Cardiac muscle cell (in vitro differentiated cells and primary cell): Measurements from ENCODE around the gene TIMM13. TPM values are rescaled to one million over a fixed set of nuclear protein-coding genes. Genes with fewer than 3 reads are reported as not detected.

ENCODE experiments used
- DNase-seq, 2 donors: peaks; one replicate each; pipeline versions ENCODE4 v3.0.0 to v3.0.0-alpha.2; 2010 to 2017; ENCODE audit warnings: low read depth in 1 of 2, low spot score in 1 of 2
- H3K27ac ChIP-seq: fragments of 200-600 bp; sonication (generic); 2 replicates; pipeline ENCODE4 v1.5.1; 2016
- H3K27me3 ChIP-seq: fragments of 200-600 bp; sonication (generic); 2 replicates; pipeline ENCODE4 v1.6.0; 2016; ENCODE audit warnings: control low read depth
- H3K36me3 ChIP-seq: fragments of 200-600 bp; sonication (generic); 2 replicates; pipeline ENCODE4 v1.5.1; 2016; ENCODE audit warnings: control low read depth
- H3K4me1 ChIP-seq: fragments of 200-600 bp; sonication (generic); 2 replicates; pipeline ENCODE4 v1.8.1; 2017; ENCODE audit warnings: low read depth, mild to moderate bottlenecking, mixed run types
- H3K4me3 ChIP-seq: fragments of 200-600 bp; sonication (generic); 2 replicates; pipeline ENCODE4 v1.5.1; 2016; ENCODE audit warnings: mild to moderate bottlenecking
- H3K9me3 ChIP-seq: fragments of 200-600 bp; sonication (generic); 2 replicates; pipeline ENCODE4 v1.5.1; 2017; ENCODE audit warnings: low read depth, mild to moderate bottlenecking, control low read depth
- CTCF ChIP-seq: IDR thresholded peaks from 2 replicates; pipeline ENCODE4 v1.5.1; 2012; ENCODE audit warnings: low read depth, mild to moderate bottlenecking, low read length
- polyA plus RNA-seq: library from polyadenylated mRNA; unstranded; fragments of >200 nt; fragmentation: Nextera tagmentation; extraction: Ambion mirVana; gene quantifications from 2 replicates; pipeline ENCODE4 v1.2.1, GENCODE V29; 2016
- total RNA-seq: library from RNA; depleted of rRNA; stranded (reverse); fragments of >200 nt; gene quantifications from 2 replicates; pipeline ENCODE4 v1.2.3, GENCODE V29; 2016

The TIMM13 gene
- total and polyA plus RNA-seq, 2 experiments from 2014 or later: 76.7 to 292 TPM

GRCh38 chr19:2436926-2437325, 9.5 kb upstream of the TIMM13 start:
- H3K27me3 ChIP-seq: no peaks in the 10 kb centered on the region
- H3K4me1 ChIP-seq: no peaks in the 10 kb centered on the region
- H3K27ac ChIP-seq: no peak overlapping the region
- no peak for TF ChIP-seq CTCF
- peaks cover 13% of the 10 kb centered on the region for H3K36me3 ChIP-seq
- no peaks in the 10 kb centered on the region for H3K9me3 ChIP-seq
- H3K4me3 ChIP-seq: no peak overlapping the region
- DNase-seq: no peak

DNA sequence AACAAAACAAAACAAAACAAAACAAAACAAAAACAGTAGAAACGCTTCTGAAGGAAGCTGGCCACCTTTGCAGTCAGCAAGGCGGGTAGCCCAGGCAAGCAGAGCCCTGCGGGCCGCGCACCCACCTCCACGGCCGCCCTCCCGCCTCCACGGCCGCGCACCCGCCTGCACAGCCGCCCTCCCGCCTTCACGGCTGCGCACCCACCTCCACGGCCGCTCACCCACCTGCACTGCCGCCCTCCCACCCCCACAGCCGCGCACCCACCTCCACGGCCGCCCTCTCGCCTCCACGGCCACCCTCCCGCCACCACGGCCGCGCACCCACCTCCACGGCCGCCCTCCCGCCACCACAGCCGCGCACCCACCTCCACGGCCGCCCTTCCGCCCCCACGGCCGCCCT, 9.0 kb upstream of the TIMM13 start:
- no peak overlapping the region for H3K4me3 ChIP-seq
- H3K9me3 ChIP-seq: no peaks in the 10 kb centered on the region
- H3K27ac ChIP-seq: no peak overlapping the region
- no peak for TF ChIP-seq CTCF
- H3K4me1 ChIP-seq: no peaks in the 10 kb centered on the region
- DNase-seq: no peak
- peaks cover 17% of the 10 kb centered on the region for H3K36me3 ChIP-seq
- H3K27me3 ChIP-seq: no peaks in the 10 kb centered on the region

DNA sequence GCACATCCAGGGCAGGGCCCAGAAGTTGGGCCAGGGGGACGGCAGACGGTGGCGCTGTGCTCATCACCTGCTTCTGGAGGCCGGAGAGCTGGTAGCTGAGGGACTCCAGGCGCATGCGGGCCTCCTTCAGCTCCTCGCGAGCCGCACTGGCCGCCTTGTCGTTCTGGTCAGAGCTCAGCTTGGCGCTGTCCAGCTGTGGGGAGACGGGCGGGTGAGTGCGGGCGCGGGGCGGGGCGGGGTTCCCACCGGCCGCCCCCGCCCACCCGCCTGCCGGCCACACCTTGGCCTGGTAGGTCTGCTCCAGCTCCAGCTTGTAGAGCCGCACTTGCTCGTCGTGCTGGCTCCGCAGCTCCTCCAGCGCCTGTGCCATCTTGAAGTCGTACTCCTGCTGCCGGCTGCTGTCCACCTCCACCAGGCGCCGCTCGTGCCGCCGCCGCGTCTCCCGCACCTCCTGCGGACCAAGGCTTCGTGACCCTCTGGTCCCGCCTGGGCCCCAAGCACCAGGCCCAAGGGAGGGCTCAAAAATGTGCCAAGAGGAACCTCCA, 7.4 kb upstream of the TIMM13 start:
- Histone ChIP-seq H3K4me3 (no peak overlapping the region), H3K36me3 (peaks cover 27% of the 10 kb centered on the region), H3K27me3 (no peaks in the 10 kb centered on the region), H3K27ac (no peak overlapping the region), H3K4me1 (no peaks in the 10 kb centered on the region), H3K9me3 (no peaks in the 10 kb centered on the region)
- DNase-seq: no peak
- no peak for TF ChIP-seq CTCF

DNA sequence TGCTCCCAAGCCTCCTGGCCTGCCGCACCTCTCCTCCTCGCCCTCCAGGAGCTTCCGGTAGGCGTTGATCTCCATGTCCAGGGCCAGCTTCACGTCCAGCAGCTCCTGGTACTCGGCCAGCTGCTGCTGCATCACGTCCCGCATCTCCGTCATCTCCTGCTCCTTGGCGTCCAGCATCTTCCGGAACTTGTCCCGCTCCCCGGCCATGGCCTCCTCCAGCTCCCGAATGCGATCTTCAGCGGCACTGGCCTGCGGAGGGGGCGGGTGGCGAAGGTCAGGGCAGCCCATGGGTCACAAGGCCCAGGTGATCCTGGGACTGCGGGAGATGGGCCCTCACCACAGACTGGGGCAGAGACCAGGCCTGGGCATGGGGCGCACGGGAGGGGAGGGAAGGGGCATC, 6.9 kb upstream of the TIMM13 start:
- peaks cover 27% of the 10 kb centered on the region for H3K36me3 ChIP-seq
- no peak overlapping the region for H3K4me3 ChIP-seq

DNA sequence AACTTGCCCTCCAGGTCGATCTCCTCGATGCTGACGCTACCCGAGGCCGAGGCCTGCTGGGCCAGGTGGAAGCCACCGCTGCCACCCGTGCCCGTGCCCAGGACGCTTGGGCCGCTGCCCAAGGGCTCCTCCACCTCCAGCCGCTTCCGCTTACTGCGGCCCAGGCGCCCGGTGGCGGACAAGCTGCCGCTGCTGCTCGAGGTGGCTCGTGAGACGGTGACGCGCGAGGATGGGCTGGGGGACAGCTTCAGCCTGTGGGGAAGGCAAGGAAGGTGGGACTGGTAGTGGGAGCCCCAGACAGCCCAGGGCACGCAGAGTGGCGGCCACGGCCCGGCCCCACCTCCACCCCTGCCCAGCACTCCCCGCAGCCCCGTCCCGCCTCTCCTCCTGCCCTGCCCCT, 6.5 kb upstream of the TIMM13 start:
- no peaks in the 10 kb centered on the region for H3K27me3 ChIP-seq
- H3K36me3 ChIP-seq: peaks cover 27% of the 10 kb centered on the region
- no peak overlapping the region for H3K27ac ChIP-seq
- no peak for TF ChIP-seq CTCF
- no peak for DNase-seq
- no peak overlapping the region for H3K4me3 ChIP-seq
- no peaks in the 10 kb centered on the region for H3K9me3 ChIP-seq
- H3K4me1 ChIP-seq: no peaks in the 10 kb centered on the region

More for the DNA sequence above, 6.9 kb upstream of the TIMM13 start:
- H3K27me3 ChIP-seq: no peaks in the 10 kb centered on the region
- H3K9me3 ChIP-seq: no peaks in the 10 kb centered on the region
- no peak for TF ChIP-seq CTCF
- DNase-seq: no peak
- no peaks in the 10 kb centered on the region for H3K4me1 ChIP-seq
- no peak overlapping the region for H3K27ac ChIP-seq
